H9 (cell line): ENCODE data around the gene DHRS13. TPM values are rescaled to one million over a fixed set of nuclear protein-coding genes. Genes with fewer than 3 reads are reported as not detected.

Experiments
- DNase-seq: peaks from one replicate; pipeline ENCODE4 v3.0.0-alpha.2; 2017
- H2AFZ ChIP-seq: one replicate; pipeline ENCODE4 v1.6.1; 2013; ENCODE audit warnings: mild to moderate bottlenecking, low read length, control low read depth, moderate library complexity
- H2AK5ac ChIP-seq: 2 replicates; pipeline ENCODE4 v1.6.1; 2013; ENCODE audit warnings: low read length, control low read depth, mixed read lengths; ENCODE audit not compliant: insufficient read length
- H2BK120ac ChIP-seq: one replicate; pipeline ENCODE4 v1.6.1; 2013; ENCODE audit warnings: low read depth, mild to moderate bottlenecking, low read length, control low read depth, inconsistent platforms; ENCODE audit not compliant: poor library complexity, severe bottlenecking
- H2BK12ac ChIP-seq: 2 replicates; pipeline ENCODE4 v1.6.1; 2013; ENCODE audit warnings: low read length, control low read depth, mixed read lengths, low read depth; ENCODE audit not compliant: insufficient read length
- H2BK15ac ChIP-seq: 2 replicates; pipeline ENCODE4 v1.6.1; 2013; ENCODE audit warnings: low read depth, low read length, control low read depth
- H2BK20ac ChIP-seq: one replicate; pipeline ENCODE4 v1.6.1; 2013; ENCODE audit warnings: low read depth, mild to moderate bottlenecking, low read length, control low read depth, inconsistent platforms; ENCODE audit not compliant: poor library complexity, severe bottlenecking
- H2BK5ac ChIP-seq: 2 replicates; pipeline ENCODE4 v1.6.1; 2013; ENCODE audit warnings: low read length, control low read depth, mixed read lengths; ENCODE audit not compliant: insufficient read length
- H3K14ac ChIP-seq: 2 replicates; pipeline ENCODE4 v1.6.1; 2013; ENCODE audit warnings: low read length, control low read depth; ENCODE audit not compliant: insufficient read depth
- H3K18ac ChIP-seq: 2 replicates; pipeline ENCODE4 v1.6.1; 2013; ENCODE audit warnings: low read depth, mild to moderate bottlenecking, mixed read lengths, low read length, control low read depth; ENCODE audit not compliant: insufficient read length
- H3K23ac ChIP-seq: 2 replicates; pipeline ENCODE4 v1.6.1; 2013; ENCODE audit warnings: low read length, control low read depth, mixed read lengths, low read depth; ENCODE audit not compliant: insufficient read length
- H3K23me2 ChIP-seq: 2 replicates; pipeline ENCODE4 v1.6.1; 2013; ENCODE audit warnings: low read depth, mild to moderate bottlenecking, mixed read lengths, low read length, control low read depth; ENCODE audit not compliant: insufficient read length, poor library complexity, severe bottlenecking
- H3K27ac ChIP-seq: 2 replicates; pipeline ENCODE4 v1.5.1; 2013; ENCODE audit warnings: low read length, control low read depth, mixed read lengths, low read depth; ENCODE audit not compliant: insufficient read length
- H3K27me3 ChIP-seq: 2 replicates; pipeline ENCODE4 v1.6.1; 2013; ENCODE audit warnings: low read length, control low read depth, inconsistent platforms; ENCODE audit not compliant: insufficient read depth
- H3K4ac ChIP-seq: 2 replicates; pipeline ENCODE4 v1.6.1; 2013; ENCODE audit warnings: low read depth, mild to moderate bottlenecking, control low read depth, inconsistent platforms, low read length, moderate library complexity
- H3K4me1 ChIP-seq: 2 replicates; pipeline ENCODE4 v1.6.1; 2013; ENCODE audit warnings: low read length, control low read depth, inconsistent platforms; ENCODE audit not compliant: insufficient read depth
- H3K4me2 ChIP-seq: 2 replicates; pipeline ENCODE4 v1.6.1; 2013; ENCODE audit warnings: low read length, control low read depth, mixed read lengths; ENCODE audit not compliant: insufficient read length, insufficient read depth
- H3K56ac ChIP-seq: 2 replicates; pipeline ENCODE4 v1.6.1; 2013; ENCODE audit warnings: low read depth, mild to moderate bottlenecking, mixed read lengths, low read length, control low read depth; ENCODE audit not compliant: insufficient read length
- H3K79me1 ChIP-seq: 2 replicates; pipeline ENCODE4 v1.6.1; 2013; ENCODE audit warnings: low read depth, mild to moderate bottlenecking, moderate library complexity, low read length, control low read depth, inconsistent platforms; ENCODE audit not compliant: insufficient read depth, poor library complexity, severe bottlenecking
- H3K79me2 ChIP-seq: 2 replicates; pipeline ENCODE4 v1.6.1; 2013; ENCODE audit warnings: low read length, control low read depth, inconsistent platforms; ENCODE audit not compliant: insufficient read depth
- H3K9ac ChIP-seq: 2 replicates; pipeline ENCODE4 v1.6.1; 2013; ENCODE audit warnings: low read length, control low read depth, mixed read lengths; ENCODE audit not compliant: insufficient read length; ENCODE audit errors: extremely low read depth
- H3K9me3 ChIP-seq: one replicate; pipeline ENCODE4 v1.6.1; 2013; ENCODE audit warnings: low read depth, low read length, inconsistent platforms; ENCODE audit not compliant: control insufficient read depth
- H3T11ph ChIP-seq: one replicate; pipeline ENCODE4 v1.6.1; 2013; ENCODE audit warnings: mild to moderate bottlenecking, low read length, control low read depth, inconsistent platforms
- H4K20me1 ChIP-seq: one replicate; pipeline ENCODE4 v1.6.1; 2013; ENCODE audit not compliant: control insufficient read depth, insufficient read length, insufficient read depth
- H4K5ac ChIP-seq: 2 replicates; pipeline ENCODE4 v1.6.1; 2013; ENCODE audit warnings: low read depth, mild to moderate bottlenecking, mixed read lengths, low read length, control low read depth; ENCODE audit not compliant: insufficient read length
- H4K8ac ChIP-seq: replicated peaks from 2 replicates; pipeline ENCODE4 v1.6.1; 2013; ENCODE audit warnings: low read length, control low read depth, mixed read lengths, low read depth; ENCODE audit not compliant: insufficient read length
- H4K91ac ChIP-seq: 2 replicates; pipeline ENCODE4 v1.6.1; 2013; ENCODE audit warnings: low read depth, mild to moderate bottlenecking, moderate library complexity, mixed read lengths, low read length, control low read depth; ENCODE audit not compliant: insufficient read length
- H3K27ac Mint-ChIP-seq, 3 experiments: 2 replicates in 2 of 3; 3 replicates in 1 of 3; pipeline ENCODE4 v1.8.0; 2020 to 2021; ENCODE audit warnings: mixed read lengths in 3 of 3, mild to moderate bottlenecking in 1 of 3, moderate library complexity in 1 of 3
- H3K27me3 Mint-ChIP-seq: 2 replicates; pipeline ENCODE4 v1.8.0; 2021; ENCODE audit warnings: low read depth, mild to moderate bottlenecking, moderate library complexity, mixed read lengths
- H3K36me3 Mint-ChIP-seq, 3 experiments: 2 replicates in 2 of 3; 3 replicates in 1 of 3; pipeline ENCODE4 v1.8.0; 2020 to 2021; ENCODE audit warnings: low read depth in 3 of 3, mixed read lengths in 3 of 3; ENCODE audit not compliant: insufficient read depth in 1 of 3
- H3K4me1 Mint-ChIP-seq, 2 experiments: 2 replicates each; pipeline ENCODE4 v1.8.0; 2020; ENCODE audit warnings: mixed read lengths in 2 of 2
- H3K4me3 Mint-ChIP-seq, 2 experiments: 2 replicates in 1 of 2; 3 replicates in 1 of 2; pipeline ENCODE4 v1.8.0; 2020 to 2021; ENCODE audit warnings: mild to moderate bottlenecking in 2 of 2, mixed read lengths in 2 of 2, moderate library complexity in 1 of 2
- H3K9me3 Mint-ChIP-seq, 2 experiments: 2 replicates in 1 of 2; 3 replicates in 1 of 2; pipeline ENCODE4 v1.8.0; 2020; ENCODE audit warnings: mild to moderate bottlenecking in 2 of 2, mixed read lengths in 2 of 2, moderate library complexity in 1 of 2
- CTCF ChIP-seq: fragments of 200-600 bp; sonication (generic); conservative IDR thresholded peaks from 3 replicates; pipeline ENCODE4 v1.8.0; 2021; ENCODE audit warnings: antibody characterized with exemption, mild to moderate bottlenecking
- WGBS: extraction: QIAGEN DNeasy Blood & Tissue Kit; methylation state at CpG from one replicate; pipeline ENCODE4 v1.1.7; 2013; ENCODE audit warnings: missing lambda C conversion rate, low lambda C conversion rate, mixed read lengths; ENCODE audit not compliant: insufficient read length; ENCODE audit errors: extremely low coverage; 5-methylcytosine and 5-hydroxymethylcytosine counted together
- total RNA-seq: library from RNA; stranded (reverse); gene quantifications from 2 replicates; pipeline ENCODE4 v1.2.1, GENCODE V29; 2021

The DHRS13 gene
- total RNA-seq, 1 experiment from 2014 or later = 29.6 TPM

GRCh38 chr17:28916302-28916934 is 13.5 kb upstream of the DHRS13 start:
- H4K5ac ChIP-seq = no peak overlapping the region
- H3K4me1 ChIP-seq = no peaks in the 10 kb centered on the region
- no peak overlapping the region for H3K27ac ChIP-seq
- no peak overlapping the region for H3K56ac ChIP-seq
- H2AFZ ChIP-seq = no peak overlapping the region
- Mint-ChIP-seq H3K27ac (0 out of 7 replicates have a peak overlapping the region, but pooled peaks of 1 of the 3 experiments have one; percentile 27), H3K4me1 (no peaks in the 10 kb centered on the region), H3K27me3 (no peaks in the 10 kb centered on the region), H3K4me3 (no peak overlapping the region), H3K9me3 (no peaks in the 10 kb centered on the region), H3K36me3 (peaks cover 75 to 93% (median 91%) of the 10 kb centered on the region in 3 experiments)
- no peaks in the 10 kb centered on the region for H3K9me3 ChIP-seq
- no peak overlapping the region for H2AK5ac ChIP-seq
- H2BK12ac ChIP-seq = no peak overlapping the region
- no peak for DNase-seq
- no peak overlapping the region for H3K23ac ChIP-seq
- no peak overlapping the region for H2BK120ac ChIP-seq
- H3K4ac ChIP-seq = no peak overlapping the region
- H3K14ac ChIP-seq = no peak overlapping the region
- H3K4me2 ChIP-seq = no peak overlapping the region
- no peak overlapping the region for H2BK15ac ChIP-seq
- TF ChIP-seq CTCF = peak; percentile 80
- H3K27me3 ChIP-seq = no peaks in the 10 kb centered on the region
- no peak overlapping the region for H4K8ac ChIP-seq
- WGBS = no CpG with 5 or more reads among the region's 6 CpGs
- no peaks in the 10 kb centered on the region for H3K79me2 ChIP-seq
- H4K20me1 ChIP-seq = no peaks in the 10 kb centered on the region
- no peak overlapping the region for H2BK20ac ChIP-seq
- no peak overlapping the region for H3K9ac ChIP-seq
- no peaks in the 10 kb centered on the region for H3K23me2 ChIP-seq
- no peak overlapping the region for H3K18ac ChIP-seq
- no peak overlapping the region for H4K91ac ChIP-seq
- H2BK5ac ChIP-seq = no peak overlapping the region
- H3T11ph ChIP-seq = no peak overlapping the region
- H3K79me1 ChIP-seq = no peaks in the 10 kb centered on the region
